Fibroblast of skin of left quadriceps (primary cell): ENCODE data around the gene CXXC1.
"Not testable (repeated sequence)": the region's sequence is repeated elsewhere in the genome, so short reads cannot be mapped to it uniquely, and the experiment has no call there.

Experiments used
- DNase-seq, 2 experiments: peaks; one replicate each; pipeline ENCODE4 v3.0.0-alpha.2; 2013; ENCODE audit warnings: low read depth in 2 of 2

CXXC1 gene

DNA sequence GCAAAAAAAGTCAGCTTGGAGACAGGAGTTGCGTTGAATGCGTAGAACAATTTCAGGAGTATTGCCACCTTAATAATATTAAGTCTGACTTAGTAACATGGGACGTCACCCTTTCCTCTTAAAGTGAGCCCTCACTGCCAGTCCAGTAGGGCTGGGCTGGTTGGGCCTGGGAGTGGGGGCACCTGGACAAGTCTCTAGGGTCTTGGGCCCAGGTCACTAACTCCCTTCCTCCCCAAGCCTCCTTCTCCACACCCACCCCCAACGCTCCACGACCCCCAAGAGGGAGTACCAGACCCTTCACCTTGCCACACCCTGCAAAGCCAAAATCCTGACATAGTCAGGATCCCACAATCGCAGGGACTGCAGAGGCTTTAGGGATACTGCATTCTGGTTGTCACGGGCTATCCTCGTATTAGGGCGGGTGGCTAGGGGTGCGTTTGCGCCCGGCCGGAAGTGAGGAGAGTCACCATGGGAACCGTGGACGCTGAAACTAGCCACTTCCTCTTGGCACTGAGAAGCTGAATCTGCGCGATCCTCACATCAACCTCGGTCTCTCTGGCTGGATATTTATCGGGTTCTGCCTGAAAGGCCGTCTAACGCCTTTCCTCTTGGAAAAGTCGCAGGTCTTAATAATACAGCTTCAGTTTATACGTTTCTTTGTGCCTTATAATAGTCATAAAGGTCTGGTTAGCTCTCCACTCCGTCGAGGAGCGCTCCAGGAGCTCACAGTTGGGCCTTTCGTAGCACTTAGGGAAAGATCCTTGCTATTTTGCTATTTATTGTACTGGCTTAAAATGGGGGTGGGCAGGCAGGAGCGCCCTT, 10.3 kb upstream of the CXXC1 start:
- DNase-seq, result peak in 1 of 2 experiments; percentile 37

DNA sequence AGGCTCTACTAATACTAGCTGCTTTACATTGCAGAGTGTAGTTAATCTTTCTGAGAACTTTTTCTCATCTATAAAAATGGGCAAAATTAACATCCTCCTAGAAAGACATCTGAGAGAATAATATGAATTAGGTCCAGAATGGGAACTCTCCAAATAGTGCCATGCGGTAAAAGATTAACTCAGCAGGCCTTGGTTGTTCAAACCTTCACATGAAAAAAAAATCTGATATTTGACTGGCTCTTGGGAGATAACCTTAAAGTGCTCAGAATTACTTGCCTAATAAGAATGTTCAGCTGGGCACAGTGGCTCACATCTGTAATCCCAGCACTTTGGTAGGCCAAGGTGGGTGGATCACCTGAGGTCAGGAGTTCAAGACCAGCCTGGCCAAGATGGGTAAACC, 5.5 kb upstream of the CXXC1 start:
- no peak for DNase-seq

DNA sequence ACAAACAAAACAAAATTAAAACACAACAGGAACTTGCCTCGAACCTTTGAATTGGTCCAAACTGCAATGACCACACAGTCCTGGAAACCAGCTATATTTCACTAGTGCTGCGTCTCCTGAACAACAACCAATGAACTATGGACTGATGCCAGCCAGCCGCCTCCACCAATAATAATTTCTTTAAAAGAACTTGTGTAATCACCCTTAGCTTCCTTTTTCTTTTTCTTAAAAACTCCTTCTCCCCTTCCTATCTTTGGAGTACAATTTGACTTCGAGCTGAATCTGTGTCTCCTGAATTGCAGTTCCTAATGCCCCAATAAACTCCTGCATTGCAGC, 1.6 kb upstream of the CXXC1 start:
- no peak for DNase-seq

DNA sequence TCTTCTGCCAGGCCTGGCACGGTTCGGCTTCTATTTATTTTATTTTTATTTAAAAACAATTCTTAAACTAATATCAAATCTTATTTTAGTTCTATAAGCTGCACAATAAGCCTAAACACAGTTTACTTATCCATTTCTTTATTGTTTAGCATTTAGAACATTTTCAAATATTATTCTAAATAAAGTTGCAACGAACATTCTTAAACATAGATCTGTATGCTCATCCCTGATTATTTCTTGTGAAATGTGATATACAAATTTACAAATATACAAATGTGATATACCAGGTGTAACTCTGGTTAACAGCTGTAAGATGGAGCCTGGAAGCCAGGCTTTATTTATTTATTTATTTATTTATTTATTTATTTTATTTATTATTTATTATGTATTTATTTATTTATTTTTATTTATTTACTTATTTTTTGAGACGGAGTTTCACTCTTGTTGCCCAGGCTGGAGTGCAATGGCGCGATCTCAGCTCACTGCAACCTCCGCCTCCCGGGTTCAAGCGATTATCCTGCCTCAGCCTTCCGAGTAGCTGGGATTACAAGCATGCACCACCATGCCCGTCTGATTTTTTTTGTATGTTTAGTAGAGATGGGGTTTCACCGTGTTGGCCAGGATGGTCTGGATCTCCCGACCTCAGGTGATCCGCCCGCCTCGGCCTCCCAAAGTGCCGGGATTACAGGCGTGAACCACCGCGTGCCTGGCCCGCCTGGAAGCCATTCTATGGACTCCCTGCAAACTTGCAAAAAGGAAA, 1.0 kb upstream of the CXXC1 start:
- DNase-seq, result not testable (repeated sequence)

DNA sequence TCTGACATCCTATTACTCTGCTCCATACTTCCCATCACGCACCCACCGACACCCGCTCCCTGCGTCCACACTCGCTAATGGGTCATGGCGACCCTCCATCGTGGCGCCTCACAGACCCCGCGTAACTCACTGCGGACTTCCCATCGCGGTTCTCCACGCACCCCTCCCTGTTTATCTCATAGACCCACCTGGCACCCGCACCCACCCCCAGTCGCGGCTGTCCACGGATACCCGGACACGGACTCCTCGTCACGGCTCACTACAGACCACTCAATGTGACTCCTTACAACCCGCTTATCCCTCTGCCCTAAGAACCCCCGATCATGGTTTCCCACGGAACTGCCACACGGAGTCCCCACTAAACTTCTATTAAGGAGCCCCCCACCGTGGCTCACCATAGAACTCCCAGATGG, 458 bp downstream of the CXXC1 start:
- DNase-seq, result no peak

DNA sequence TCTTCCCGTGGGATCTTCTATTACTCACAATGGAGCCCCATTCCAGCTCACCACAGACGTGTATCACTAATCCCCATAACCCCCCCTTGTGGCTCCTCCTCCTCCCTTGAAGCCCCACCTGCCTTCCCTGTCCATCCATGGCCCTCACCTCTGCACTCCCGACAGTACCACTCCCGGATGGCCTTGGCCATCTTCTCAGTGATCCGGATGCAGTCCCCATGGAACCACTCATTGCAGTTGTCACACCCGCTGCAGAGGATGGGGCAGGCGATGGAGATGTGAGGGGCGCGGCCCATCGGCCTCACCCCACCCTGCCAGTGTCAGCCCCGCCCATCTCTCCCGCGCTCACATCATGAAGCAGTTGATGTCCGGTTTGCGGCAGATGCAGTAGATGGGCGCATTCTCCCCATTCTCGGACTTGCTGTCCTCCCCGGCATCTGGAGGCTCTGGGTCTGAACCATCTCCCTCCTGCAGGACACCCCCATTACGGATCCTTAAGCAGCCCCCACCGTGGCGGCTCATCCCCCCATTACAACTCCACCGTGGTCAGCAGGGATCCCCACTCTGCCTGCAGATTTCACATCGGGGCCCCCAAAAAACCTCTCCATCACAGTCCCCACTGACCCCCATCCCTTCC, 983 bp downstream of the CXXC1 start:
- no peak for DNase-seq

DNA sequence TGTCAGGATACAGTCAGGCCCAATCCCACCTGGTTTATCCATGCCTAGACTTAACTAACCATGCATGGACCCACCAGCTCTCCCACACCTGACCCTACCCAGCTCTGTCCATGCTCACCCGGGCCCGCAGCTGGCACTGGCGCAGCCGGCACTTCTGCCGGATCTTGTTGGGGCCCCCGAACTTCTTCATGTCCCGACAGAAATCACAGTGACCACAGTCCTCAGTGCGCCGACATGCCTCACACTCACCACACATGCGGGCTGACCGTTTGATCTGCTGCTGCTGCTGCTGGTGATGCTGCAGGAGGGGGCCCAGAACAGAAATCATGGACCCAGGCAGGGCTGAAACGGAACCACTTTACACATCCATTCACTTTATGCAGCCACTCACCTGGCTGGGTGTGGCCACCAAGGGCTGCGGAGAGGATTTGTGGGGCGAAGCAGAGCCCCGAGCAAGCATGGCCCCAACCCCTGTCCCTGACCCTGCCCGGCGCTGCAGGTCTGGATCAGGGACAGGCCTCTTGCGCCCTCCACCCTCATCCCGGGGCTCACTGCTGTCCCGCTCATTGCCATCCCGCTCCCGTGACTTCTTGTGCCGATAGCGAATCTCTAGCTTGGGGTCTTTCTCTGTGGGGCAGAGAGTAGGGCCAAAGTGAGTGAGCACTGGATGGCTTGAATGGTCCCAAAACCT, 1.7 kb downstream of the CXXC1 start:
- no peak for DNase-seq

DNA sequence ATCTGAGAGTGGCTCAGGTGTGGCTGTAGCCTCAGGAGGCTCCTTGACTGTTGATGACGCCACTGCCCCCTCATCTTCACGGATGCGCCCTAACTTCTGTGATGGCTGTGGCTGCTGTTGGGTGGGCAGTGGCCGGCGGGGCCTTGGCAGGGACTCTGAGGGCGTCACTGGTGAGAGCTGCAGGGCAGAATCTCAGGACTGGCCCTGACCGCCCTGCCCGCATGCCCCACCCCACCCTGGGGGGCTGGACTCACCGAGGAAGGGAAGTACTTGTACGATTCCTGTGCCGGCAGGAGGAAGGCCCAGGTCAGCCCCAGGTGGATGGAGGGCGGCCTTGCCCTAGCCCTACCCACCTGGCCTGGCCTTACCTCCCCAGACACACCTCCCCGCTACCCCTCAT, 2.4 kb downstream of the CXXC1 start:
- no peak for DNase-seq

DNA sequence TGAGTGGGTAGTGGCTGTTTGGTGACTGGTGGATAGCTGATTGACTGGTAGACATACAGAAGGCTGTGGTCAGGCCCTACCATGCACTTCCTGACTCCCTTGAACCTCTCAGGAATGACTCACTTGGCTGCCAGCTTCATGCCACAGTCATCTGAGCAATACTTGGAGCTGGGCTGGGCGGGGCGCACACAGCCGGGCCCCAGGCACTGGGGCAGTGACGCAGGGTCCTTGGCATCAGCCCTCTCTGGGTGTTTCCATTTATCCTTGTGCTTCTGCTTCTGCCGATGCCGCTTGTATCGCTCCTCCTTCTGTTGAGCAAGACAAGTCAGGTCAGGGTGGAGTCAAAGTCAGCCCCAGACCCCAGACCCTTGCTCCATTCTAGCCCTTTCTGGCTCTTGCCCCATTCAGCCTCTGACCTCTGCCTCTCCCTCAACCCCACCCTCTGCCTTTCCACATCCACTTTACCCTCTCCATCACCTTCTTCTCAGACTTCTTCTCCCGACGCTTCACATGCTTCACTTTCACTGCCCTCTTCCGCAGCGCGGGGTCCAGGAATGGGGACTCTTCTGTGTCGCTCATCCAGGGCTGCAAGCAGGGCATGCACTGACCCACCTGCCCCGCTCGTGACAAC, 3.1 kb downstream of the CXXC1 start:
- no peak for DNase-seq

DNA sequence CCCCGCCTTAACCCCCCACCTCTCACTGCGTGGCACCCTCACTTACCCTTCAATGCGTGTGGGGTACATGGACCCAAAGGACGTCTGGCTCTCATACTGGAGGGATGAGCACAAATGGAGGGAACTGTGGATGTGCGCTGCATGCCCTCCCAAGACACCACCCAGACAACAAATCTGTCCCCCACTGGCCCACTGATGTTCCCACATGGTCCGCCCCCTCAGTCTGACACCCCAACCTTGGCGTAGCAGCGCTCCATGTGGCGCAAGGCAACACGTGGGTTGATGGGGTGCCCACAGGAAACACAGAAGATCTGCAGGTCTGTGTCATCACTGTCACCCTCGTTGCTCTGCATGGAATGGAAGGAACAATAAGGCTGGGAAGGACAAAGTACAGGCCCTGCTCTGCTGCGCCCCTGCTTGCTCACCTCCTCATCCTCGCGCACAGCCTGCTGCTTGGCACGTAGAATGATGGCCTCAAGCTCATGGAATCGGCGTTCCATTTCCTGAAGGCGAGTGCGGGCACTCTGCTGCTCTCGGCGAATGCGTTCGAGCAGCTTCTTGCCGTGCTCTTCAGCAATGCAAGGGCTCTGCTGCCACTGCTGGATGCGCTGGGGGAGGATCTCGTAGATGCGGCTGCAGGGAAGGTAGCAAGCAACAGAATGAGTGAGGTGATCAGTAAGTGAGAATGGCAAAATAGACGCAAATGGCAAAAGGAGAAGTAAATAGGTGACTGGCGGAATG, 3.9 kb downstream of the CXXC1 start:
- DNase-seq, result no peak

DNA sequence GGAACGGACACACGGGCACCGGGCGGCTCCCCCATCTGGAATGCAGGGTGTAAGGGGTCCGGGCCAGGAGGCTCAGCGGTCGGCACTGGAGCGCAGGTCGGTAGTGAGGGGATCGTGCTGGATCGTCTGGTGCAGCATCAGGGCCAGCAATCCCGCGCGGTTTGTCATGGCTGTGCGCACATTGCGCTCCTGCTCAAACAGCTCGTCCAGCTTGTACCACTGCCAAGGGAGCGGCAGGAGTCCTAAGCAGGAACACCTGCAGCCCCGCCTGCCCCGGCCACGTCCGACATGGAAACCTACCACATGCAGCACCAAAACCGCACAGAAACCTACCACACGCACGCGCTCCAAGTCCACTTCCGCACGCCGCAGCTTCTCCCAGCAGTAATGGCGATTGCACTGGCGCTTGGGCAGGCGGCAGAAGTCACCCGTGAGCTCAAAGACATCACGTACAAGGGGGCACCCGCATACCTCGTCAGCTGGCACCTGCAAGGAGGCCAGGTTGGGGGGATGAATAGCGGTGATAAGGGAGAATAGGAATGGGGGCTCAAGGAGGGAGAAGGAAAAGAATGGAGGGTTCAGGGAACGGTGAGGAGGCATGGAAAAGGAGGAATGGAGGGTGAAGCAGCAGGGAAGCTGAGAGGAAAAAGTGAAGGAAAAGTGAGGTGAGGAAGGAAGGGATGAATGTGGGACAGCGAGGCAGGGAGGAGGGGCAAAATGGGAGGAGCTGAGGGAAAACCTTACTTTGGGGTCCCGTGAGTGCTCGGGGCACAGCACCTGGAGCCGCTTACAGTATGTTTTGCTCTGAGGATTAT, 4.8 kb downstream of the CXXC1 start:
- no peak for DNase-seq

DNA sequence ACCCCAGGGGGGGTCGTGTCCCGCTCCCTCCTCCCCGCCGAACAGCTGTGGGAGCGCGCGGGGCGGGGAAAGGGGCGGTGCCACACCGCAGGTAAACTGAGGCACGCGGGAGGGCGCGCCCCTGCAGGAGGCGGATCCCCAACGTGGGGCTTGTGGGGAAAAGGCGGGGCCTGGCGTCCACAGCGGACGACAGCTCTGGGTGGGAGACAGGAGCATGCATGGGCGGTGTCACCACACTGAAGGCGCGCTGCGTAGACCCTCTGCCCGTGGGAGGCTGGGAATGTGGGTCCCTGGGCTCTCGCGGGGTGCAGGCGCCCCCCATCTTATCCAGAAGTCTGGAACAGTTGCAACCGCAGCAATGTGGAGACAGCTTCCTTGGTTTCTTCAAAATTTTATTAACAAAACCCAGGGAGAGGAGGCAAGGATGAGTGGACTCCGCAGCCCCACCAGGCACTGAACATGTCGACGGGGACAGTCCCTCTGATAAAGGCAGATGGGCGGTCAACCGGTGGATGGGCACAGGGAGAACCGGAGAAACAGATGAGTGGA, 5.4 kb downstream of the CXXC1 start:
- no peak for DNase-seq

DNA sequence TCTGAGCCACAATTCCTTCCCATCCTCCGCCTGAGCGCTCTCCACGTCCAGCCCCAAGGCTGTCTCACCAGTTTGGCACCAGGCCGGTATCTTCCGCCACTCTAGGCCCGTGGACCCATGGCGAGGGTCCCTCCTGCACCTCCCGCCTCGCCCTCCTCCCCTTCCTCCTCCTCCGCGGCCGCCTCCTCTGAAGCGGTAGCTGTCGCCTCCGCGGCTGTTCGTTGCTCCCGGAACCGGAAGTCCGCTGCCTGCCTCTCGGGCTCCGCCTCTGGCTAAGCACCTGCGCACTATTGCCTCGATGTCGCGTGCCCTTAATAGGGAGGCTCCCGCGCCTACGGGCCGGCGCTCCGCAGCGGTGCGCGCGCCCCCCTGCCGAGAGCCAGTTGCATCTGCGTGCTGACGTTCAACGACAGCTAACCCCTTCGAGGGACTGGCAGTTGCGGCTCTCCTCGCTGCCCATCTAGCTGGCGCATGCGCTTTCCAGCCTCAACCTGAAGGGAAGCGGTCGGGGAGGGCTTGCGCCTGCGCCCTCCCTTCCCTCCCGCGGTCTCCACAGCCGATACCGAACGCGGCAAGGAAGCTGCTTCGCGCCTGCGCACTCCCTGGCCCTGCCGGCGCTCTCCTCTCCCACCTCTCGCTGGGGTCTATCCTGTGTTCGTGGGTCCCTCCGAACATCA, 6.1 kb downstream of the CXXC1 start, which contains the start of gene MBD1:
Gene MBD1 (minus strand): TSS at position 229 of the 677 bp plus-strand sequence. CDS start 1,531 bp downstream, outside the sequence.
- DNase-seq, result peak; percentile 97 to 98

DNA sequence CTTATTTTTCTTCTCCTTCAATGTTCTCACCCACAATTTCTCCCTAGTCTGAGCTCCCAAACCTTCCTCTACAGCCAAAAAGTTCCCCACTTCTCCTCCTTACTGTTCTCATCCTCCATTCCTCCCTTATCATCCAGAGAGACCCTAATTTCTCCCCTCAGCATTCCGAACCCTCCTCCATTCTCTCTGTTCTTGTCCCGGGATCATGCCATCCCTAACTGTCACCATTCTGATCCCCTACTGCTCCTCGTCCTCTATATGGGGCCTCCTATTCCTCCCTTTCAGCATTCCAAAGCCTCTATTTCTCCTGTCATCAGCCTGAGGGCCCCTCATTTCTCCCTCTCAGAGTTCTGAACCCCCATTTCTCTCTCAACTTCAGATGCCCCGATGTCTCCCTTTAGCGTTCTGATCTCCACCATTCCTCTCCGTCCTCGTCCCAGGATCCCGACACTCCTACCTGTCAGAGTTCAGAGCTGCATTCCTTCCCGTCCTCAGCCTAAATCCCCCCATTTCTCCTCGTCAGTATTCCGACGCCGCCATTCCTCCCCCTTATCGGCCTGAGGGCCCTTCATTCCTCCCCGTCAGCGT, 6.7 kb downstream of the CXXC1 start:
- no peak for DNase-seq

DNA sequence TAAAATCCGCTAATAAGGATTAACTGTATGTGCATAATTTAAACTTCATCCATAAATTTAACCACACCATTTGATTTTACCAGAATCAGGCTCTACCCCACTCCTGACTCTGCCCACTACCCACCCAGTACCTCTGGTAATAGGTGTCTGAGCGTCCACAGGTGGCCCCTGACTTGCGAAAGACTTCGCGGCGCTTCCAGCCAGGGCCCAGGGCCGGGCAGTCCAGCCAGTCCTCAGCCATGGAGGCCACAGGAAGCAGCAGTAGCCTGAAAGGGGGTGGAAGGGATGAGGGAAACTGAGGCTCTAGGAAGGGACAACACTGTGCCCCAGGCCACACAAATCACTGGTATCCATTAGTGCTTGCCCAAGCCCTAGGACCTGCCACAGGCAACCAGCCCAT, 7.7 kb downstream of the CXXC1 start:
- DNase-seq, result no peak

DNA sequence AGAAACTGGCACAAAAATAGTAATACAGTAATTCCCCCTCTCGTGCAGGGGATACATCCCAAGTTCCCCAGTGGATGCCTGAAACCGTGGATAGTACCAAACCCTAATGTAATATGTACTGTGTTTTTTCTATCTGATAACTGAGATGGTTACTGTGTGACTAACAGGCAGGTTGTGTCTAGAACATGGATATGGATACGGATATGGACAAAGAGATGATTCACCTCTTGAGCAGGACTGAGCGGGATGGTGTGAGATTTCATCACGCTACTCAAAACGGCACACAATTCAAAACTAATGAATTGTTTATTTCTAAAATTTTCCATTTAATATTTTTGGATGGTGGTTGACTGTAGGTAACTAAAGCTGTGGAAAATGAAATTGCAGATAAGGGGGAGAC, 9.6 kb downstream of the CXXC1 start:
- DNase-seq, result no peak

DNA sequence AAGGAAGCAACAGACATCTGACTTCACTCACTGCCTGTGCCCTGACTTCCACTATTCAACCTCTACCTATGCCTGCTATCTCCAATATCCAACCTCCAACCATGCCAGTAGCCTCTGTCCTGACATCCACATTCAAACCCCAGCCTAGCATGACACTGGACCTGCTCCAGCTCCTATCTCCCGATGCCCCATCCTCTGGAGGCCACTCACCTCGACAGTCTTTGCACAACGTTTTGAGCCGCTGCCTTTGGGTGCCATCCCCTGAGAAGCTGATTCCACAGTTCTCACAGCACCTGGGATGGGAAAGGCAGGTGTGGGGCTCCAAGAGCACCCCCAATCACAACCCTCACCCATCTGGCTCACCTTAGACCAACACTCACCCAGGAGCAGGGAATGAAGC, 11.0 kb downstream of the CXXC1 start:
- DNase-seq, result no peak

DNA sequence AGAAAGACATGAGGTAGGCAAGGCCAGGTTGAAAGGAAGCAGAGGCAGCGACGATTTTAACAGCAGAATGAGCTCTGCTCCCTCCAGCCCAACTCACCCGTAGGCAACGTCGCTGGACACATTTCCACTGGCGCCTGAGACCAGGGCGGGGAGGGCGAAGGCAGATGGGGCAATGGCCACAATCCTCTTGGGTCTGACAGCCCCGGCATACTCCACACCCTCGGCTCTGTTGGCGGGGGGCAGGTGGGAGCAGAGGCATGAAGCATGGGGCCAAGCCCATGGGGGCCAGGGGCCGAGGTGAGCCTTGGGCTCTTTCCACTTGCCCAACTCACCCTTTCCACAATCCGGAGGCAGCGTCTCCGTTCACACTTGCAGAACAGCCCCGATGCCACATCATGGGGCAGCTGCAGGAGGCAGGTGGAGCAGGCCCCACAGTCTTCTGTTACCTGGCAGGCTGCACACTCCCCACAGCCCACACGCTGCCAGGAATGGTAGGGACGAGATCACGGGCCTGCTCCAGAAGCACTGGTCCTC, 11.9 kb downstream of the CXXC1 start:
- no peak for DNase-seq

DNA sequence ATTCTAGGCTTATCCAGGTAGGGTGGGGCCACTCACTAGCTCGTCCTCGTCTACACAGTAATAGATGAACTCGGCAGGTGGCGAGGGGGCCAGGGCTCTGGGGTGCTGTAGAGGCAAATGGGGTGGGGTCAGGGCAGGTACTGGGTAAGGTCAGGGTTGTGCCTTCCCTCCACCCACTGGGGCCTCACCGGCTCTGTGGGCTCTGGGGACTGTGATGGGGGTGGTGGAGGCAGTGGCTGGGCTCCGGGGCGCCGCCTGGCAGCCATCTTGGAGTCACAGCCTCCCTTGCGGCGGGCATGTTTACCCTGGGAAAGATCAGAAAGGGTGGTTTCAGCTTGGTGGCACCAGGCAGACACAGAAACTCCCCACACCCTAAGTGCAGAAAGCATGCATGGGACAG, 12.6 kb downstream of the CXXC1 start:
- DNase-seq, result no peak
